HG03159 (cell line): ENCODE results near the gene LINGO3.
A peak's percentile ranks its signal among the peaks of the same experiment; 100 is the strongest.

Experiments used
- ATAC-seq: cut with Tn5 transposase; IDR thresholded peaks from one replicate; pipeline ENCODE4 v1.9.1; 2021; ENCODE audit warnings: mild to moderate bottlenecking, moderate library complexity; ENCODE audit not compliant: unreplicated experiment

The LINGO3 gene

GRCh38 chr19:2269244-2270156, 38.5 kb downstream of the LINGO3 start:
- ATAC-seq, result peak; percentile 56

- no peak for ATAC-seq
Observed at GRCh38 chr19:2268861-2269243, 39.1 kb downstream of the LINGO3 start.

- no peak for ATAC-seq
Observed at GRCh38 chr19:2268480-2268830, 39.5 kb downstream of the LINGO3 start.

- ATAC-seq, result no peak
Observed at GRCh38 chr19:2266183-2266993, 41.6 kb downstream of the LINGO3 start.

- no peak for ATAC-seq
Observed at GRCh38 chr19:2261438-2262172, 46.3 kb downstream of the LINGO3 start.

- ATAC-seq, result no peak
Observed at GRCh38 chr19:2260341-2260805, 47.6 kb downstream of the LINGO3 start.

GRCh38 chr19:2259336-2259735, 48.6 kb downstream of the LINGO3 start:
- no peak for ATAC-seq
